ENCODE results near the gene MGST1.
"Not testable (repeated sequence)": the region's sequence is repeated elsewhere in the genome, so short reads cannot be mapped to it uniquely, and the experiment has no call there.

MGST1 gene

DNA sequence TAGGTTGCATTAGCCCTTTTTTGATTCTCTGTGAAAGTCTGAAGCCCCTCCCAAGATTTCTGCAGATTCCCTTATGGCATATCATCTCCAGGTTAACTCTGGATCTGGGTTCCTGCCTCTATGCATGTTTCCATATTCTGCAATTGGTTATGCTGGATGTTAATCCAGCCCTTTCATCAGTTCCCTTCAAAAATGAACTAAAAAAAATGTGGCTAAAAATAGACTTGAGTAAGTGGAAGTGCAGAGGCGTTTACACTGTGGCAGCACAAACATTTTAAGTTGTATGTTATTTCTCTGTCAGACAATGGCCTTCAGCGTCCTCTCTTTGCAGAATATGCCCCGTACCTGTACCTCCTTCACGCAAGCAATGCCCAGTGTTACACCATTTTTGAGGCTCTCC lies 11.4 kb downstream of the MGST1 start:
- no peak for DNase-seq

DNA sequence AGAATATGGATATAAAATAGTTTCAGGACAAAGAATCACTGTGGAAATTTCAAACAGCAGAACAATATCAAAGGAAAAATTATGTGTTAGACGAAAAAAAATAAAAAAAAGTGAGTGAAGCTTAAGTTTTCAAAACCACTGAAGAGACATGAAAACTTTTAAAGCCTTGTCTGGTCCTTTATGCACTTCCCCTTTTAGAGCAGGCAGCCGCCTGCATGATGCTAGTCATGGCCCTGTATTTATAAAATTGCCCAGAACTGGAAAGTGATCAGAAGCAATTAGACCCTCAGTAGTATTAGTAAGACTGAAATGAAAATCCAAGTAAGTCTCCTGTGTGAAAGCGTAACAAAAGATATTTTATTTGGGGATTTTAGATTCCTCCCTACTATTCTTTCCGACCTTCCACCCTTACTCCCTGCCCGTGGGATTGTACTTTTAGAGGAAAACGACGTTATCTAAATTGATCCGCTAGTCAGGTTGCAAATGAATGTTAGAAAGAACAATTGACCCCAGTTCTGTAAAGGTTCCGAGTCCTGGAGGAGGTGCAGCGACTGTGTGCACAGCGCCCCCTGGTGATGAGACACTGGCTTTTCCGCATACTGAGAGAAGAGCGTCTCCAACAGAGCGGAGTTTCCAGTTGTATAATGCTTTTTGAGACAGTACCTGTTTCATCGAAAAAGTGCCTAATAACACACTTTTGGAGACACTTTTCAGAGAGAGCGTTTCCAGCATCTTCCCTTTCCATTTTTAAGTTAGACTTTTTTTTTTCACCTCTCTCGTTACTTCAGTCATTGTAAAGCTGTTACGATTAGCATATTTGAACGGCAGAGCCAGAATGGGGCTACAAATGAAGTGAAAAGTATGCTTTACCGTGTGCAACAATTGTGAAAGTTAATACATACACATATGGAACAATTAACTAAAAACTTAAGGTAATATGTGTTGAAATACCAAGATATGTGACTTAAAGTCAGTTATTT lies 12.4 kb downstream of the MGST1 start:
- no peak for DNase-seq

GRCh38 chr12:16361142-16361783 lies 13.8 kb downstream of the MGST1 start:
- DNase-seq: no peak

- no peak for DNase-seq
Observed at GRCh38 chr12:16362550-16362949, 15.1 kb downstream of the MGST1 start.

DNA sequence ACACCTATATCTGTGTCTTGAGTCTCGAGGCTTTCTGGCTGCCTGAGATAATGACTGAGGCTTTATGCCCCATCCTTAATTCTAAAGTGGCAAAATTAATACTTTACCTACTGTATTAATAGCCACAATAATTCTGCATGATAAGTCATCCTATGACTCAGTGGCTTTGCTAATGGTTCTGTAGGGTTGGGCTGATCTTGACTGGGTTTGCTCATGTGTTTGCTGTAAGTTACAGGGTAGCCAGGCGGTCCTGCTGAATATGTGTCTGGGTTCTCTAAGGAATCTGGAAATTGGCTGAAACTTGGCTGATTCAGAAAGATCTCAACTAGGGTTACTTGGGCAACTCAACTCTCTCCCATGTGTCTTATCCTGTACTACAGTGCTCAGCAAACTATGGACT lies 21.7 kb downstream of the MGST1 start:
- DNase-seq: no peak

- DNase-seq: no peak
Observed at GRCh38 chr12:16370096-16370495, 22.7 kb downstream of the MGST1 start.

DNA sequence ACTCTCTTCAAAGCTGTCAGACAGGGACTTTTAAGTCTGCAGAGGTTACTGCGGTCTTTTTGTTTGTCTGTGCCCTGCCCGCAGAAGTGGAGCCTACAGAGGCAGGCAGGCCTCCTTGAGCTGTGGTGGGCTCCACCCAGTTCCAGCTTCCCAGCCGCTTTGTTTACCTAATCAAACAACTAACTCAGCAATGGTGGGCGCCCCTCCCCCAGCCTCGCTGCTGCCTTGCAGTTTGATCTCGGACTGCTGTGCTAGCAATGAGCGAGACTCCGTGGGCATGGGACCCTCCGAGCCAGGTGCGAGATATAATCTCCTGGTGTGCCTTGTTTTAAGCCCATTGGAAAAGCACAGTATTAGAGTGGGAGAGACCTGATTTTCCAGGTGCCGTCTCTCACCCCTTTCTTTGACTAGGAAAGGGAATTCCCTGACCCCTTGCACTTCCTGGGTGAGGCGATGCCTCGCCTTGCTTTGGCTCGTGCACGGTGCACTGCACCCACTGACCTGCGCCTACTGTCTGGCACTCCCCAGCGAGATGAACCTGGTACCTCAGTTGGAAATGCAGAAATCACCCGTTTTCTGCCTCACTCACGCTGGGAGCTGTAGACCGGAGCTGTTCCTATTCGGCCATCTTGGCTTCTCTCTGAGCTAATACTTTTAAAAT lies 35.3 kb downstream of the MGST1 start:
- not testable (repeated sequence) for DNase-seq

- no peak for DNase-seq
Observed at GRCh38 chr12:16384732-16385131, 37.3 kb downstream of the MGST1 start.

DNA sequence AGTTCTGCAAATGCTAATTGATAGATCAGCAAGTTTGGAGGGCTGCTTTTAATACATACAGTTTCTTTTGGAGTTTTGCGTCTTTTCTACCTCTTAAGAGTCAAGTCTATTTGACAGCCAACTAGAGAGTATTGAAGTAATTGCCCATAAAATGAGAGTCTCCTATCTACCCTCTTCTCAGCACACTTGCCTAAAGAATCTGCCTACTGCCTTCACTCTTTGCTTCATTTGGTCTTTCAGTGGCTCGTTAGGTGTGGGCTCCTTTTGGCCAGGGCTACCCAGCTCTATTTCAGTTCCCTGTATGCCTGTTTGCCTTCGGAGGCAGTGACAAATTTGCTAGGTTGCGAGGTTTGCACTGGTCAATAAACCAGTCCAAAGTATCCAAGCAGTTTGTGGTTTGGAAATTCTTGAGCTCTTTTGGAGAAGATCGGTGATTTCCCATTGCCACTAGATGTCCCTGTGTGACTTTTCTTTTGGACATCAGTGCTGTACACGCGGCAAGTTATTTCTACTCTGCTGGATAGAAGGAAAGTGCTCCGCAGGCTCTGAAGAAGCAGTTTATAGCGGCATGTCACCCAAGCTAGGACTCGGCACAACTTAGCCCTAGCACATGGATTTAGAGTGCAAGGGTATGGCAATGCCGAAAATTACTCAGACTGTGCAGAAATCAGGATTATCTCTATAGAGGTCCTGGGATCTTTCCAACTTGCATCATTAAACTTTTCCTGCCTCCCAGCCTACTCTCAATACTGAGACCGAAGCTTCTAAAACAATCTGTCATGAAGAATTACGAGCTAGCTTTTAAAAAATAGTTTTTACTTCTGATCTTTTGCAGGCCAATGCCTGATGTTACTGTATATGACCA lies 38.6 kb downstream of the MGST1 start:
- no peak for DNase-seq

GRCh38 chr12:16387919-16388318 lies 40.5 kb downstream of the MGST1 start:
- no peak for DNase-seq

GRCh38 chr12:16389594-16389993 lies 42.1 kb downstream of the MGST1 start:
- no peak for DNase-seq

- no peak for DNase-seq
Observed at GRCh38 chr12:16392846-16393535, 45.5 kb downstream of the MGST1 start.

GRCh38 chr12:16399101-16399500 lies 51.7 kb downstream of the MGST1 start:
- DNase-seq: no peak

- DNase-seq: not testable (repeated sequence)
Observed at GRCh38 chr12:16401835-16402234, 54.4 kb downstream of the MGST1 start.

DNA sequence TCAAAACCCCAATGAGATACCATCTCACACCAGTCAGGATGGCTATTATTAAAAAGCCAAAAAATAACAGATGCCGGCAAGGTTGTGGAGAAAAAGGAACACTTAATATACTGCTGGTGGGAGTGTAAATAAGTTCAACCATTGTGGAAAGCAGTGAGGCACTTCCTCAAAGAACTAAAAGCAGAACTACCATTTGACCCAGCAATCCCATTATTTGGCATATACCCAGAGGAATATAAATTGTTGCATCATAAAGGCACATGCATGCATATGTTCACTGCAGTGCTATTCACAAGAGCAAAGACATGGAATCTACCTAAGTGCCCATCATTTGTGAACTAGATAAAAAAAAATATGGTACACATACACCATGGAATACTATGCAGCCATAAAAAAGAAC lies 59.9 kb downstream of the MGST1 start:
- no peak for DNase-seq
